Naive B cell (primary cell): ENCODE results near the gene GALNT7. TPM values are rescaled to one million over a fixed set of nuclear protein-coding genes. Genes with fewer than 3 reads are reported as not detected.

ENCODE experiments used
- ATAC-seq, 2 donors: fragments of 150-1000 bp; cut with Tn5 transposase; 2 replicates each; pipeline ENCODE4 v1.10.0; 2021; ENCODE audit warnings: low read depth in 2 of 2, mild to moderate bottlenecking in 2 of 2, moderate library complexity in 2 of 2
- DNase-seq: peaks from one replicate; pipeline ENCODE4 v3.0.0; 2022
- H3K27ac Mint-ChIP-seq, 6 donors: one replicate each; pipeline ENCODE4 v1.8.0; 2020 to 2022; ENCODE audit warnings: mild to moderate bottlenecking in 6 of 6, mixed read lengths in 6 of 6, moderate library complexity in 5 of 6, inconsistent platforms in 2 of 6
- H3K27me3 Mint-ChIP-seq, 3 donors: one replicate each; pipeline ENCODE4 v1.8.0; 2021 to 2022; ENCODE audit warnings: mixed read lengths in 3 of 3, mild to moderate bottlenecking in 1 of 3
- H3K36me3 Mint-ChIP-seq, 2 donors: one replicate each; pipeline ENCODE4 v1.8.0; 2020 to 2022; ENCODE audit warnings: mixed read lengths in 2 of 2, inconsistent platforms in 1 of 2, mild to moderate bottlenecking in 1 of 2
- H3K4me1 Mint-ChIP-seq, 3 donors: one replicate each; pipeline ENCODE4 v1.8.0; 2020 to 2022; ENCODE audit warnings: mixed read lengths in 3 of 3, inconsistent platforms in 1 of 3, mild to moderate bottlenecking in 1 of 3, moderate library complexity in 1 of 3
- H3K4me3 Mint-ChIP-seq, 8 donors: one replicate each; pipeline ENCODE4 v1.8.0; 2020 to 2022; ENCODE audit warnings: mild to moderate bottlenecking in 8 of 8, mixed read lengths in 8 of 8, moderate library complexity in 8 of 8, inconsistent platforms in 2 of 8
- H3K9me3 Mint-ChIP-seq, 7 donors: one replicate each; pipeline ENCODE4 v1.8.0; 2020 to 2022; ENCODE audit warnings: mixed read lengths in 7 of 7, mild to moderate bottlenecking in 5 of 7, inconsistent platforms in 2 of 7, moderate library complexity in 1 of 7
- polyA plus RNA-seq, 6 donors: library from polyadenylated mRNA; unstranded; fragments of 300-500 nt; fragmentation: Illumina TruSeq; gene quantifications; one replicate each; pipeline ENCODE4 v1.2.3, GENCODE V29; 2021; ENCODE audit warnings: low read depth in 6 of 6

Gene GALNT7
- polyA plus RNA-seq, 6 donors from 2014 or later: 2.8 to 12.6 (median 11.9) TPM

- H3K9me3 Mint-ChIP-seq: peaks cover 0 to 6% (median 4%) of the 10 kb centered on the region in 7 donors
- DNase-seq (no peak), ATAC-seq (no peak)
- H3K27ac Mint-ChIP-seq: peak overlapping the region in 1 of 6 donors; percentile 76
- H3K36me3 Mint-ChIP-seq: peaks cover 10 to 13% of the 10 kb centered on the region in 2 donors
- H3K27me3 Mint-ChIP-seq: no peaks in the 10 kb centered on the region
- peaks cover 3 to 14% (median 11%) of the 10 kb centered on the region in 3 donors for H3K4me1 Mint-ChIP-seq
- H3K4me3 Mint-ChIP-seq: no peak overlapping the region
These were observed 101.9 kb downstream of the GALNT7 start for GRCh38 chr4:173270312-173271027.

- DNase-seq (no peak), ATAC-seq (no peak)
- H3K27me3 Mint-ChIP-seq: no peaks in the 10 kb centered on the region
- H3K4me1 Mint-ChIP-seq: peaks cover 3 to 11% (median 6%) of the 10 kb centered on the region in 3 donors
- H3K36me3 Mint-ChIP-seq: peaks cover 10 to 13% of the 10 kb centered on the region in 2 donors
- H3K4me3 Mint-ChIP-seq: no peak overlapping the region
- peaks cover 0 to 6% (median 4%) of the 10 kb centered on the region in 7 donors for H3K9me3 Mint-ChIP-seq
- no peak overlapping the region for H3K27ac Mint-ChIP-seq
These were observed 103.7 kb downstream of the GALNT7 start for GRCh38 chr4:173272314-173272713.

- H3K27ac Mint-ChIP-seq: no peak overlapping the region
- ATAC-seq (no peak), DNase-seq (no peak)
- peaks cover 3 to 11% (median 4%) of the 10 kb centered on the region in 3 donors for H3K4me1 Mint-ChIP-seq
- no peaks in the 10 kb centered on the region for H3K27me3 Mint-ChIP-seq
- H3K36me3 Mint-ChIP-seq: peaks cover 7 to 20% of the 10 kb centered on the region in 2 donors
- no peak overlapping the region for H3K4me3 Mint-ChIP-seq
- H3K9me3 Mint-ChIP-seq: peaks cover 0 to 6% (median 4%) of the 10 kb centered on the region in 7 donors
These were observed 104.4 kb downstream of the GALNT7 start for GRCh38 chr4:173272996-173273395.

- no peak overlapping the region for H3K4me3 Mint-ChIP-seq
- no peaks in the 10 kb centered on the region for H3K27me3 Mint-ChIP-seq
- no peak overlapping the region for H3K27ac Mint-ChIP-seq
- peaks cover 0 to 6% (median 4%) of the 10 kb centered on the region in 7 donors for H3K9me3 Mint-ChIP-seq
- H3K36me3 Mint-ChIP-seq: peaks cover 5 to 29% of the 10 kb centered on the region in 2 donors
- ATAC-seq (no peak), DNase-seq (no peak)
- peaks cover 3 to 12% (median 4%) of the 10 kb centered on the region in 3 donors for H3K4me1 Mint-ChIP-seq
These were observed 105.3 kb downstream of the GALNT7 start for GRCh38 chr4:173273941-173274340.

- H3K9me3 Mint-ChIP-seq: peaks cover 0 to 6% (median 4%) of the 10 kb centered on the region in 7 donors
- no peak overlapping the region for H3K4me3 Mint-ChIP-seq
- no peak overlapping the region for H3K27ac Mint-ChIP-seq
- H3K4me1 Mint-ChIP-seq: peaks cover 0 to 17% (median 3%) of the 10 kb centered on the region in 3 donors
- peaks cover 5 to 33% of the 10 kb centered on the region in 2 donors for H3K36me3 Mint-ChIP-seq
- DNase-seq (no peak), ATAC-seq (no peak)
- H3K27me3 Mint-ChIP-seq: no peaks in the 10 kb centered on the region
These were observed 106.1 kb downstream of the GALNT7 start for GRCh38 chr4:173274744-173275143.

GRCh38 chr4:173275150-173275549 lies 106.5 kb downstream of the GALNT7 start:
- peaks cover 0 to 17% (median 3%) of the 10 kb centered on the region in 3 donors for H3K4me1 Mint-ChIP-seq
- DNase-seq (no peak), ATAC-seq (no peak)
- no peak overlapping the region for H3K4me3 Mint-ChIP-seq
- H3K36me3 Mint-ChIP-seq: peaks cover 5 to 33% of the 10 kb centered on the region in 2 donors
- H3K27ac Mint-ChIP-seq: no peak overlapping the region
- no peaks in the 10 kb centered on the region for H3K27me3 Mint-ChIP-seq
- H3K9me3 Mint-ChIP-seq: peaks cover 0 to 6% (median 4%) of the 10 kb centered on the region in 7 donors

GRCh38 chr4:173277340-173277739 lies 108.7 kb downstream of the GALNT7 start:
- ATAC-seq (no peak), DNase-seq (no peak)
- no peaks in the 10 kb centered on the region for H3K27me3 Mint-ChIP-seq
- H3K9me3 Mint-ChIP-seq: peaks cover 4 to 17% (median 9%) of the 10 kb centered on the region in 7 donors
- H3K27ac Mint-ChIP-seq: no peak overlapping the region
- H3K36me3 Mint-ChIP-seq: peaks cover 11 to 50% of the 10 kb centered on the region in 2 donors
- H3K4me3 Mint-ChIP-seq: no peak overlapping the region
- H3K4me1 Mint-ChIP-seq: peaks cover 10 to 28% (median 20%) of the 10 kb centered on the region in 3 donors

- Mint-ChIP-seq H3K27ac (peak overlapping the region in 1 of 6 donors; percentile 88), H3K4me3 (peak overlapping the region in 1 of 8 donors; percentile 21), H3K4me1 (peaks cover 10 to 28% (median 22%) of the 10 kb centered on the region in 3 donors), H3K9me3 (peaks cover 7 to 46% (median 25%) of the 10 kb centered on the region in 7 donors), H3K27me3 (no peaks in the 10 kb centered on the region), H3K36me3 (peaks cover 15 to 50% of the 10 kb centered on the region in 2 donors)
- DNase-seq (no peak), ATAC-seq (no peak)
These were observed 112.4 kb downstream of the GALNT7 start for GRCh38 chr4:173280998-173281397.

GRCh38 chr4:173281406-173282255 lies 113.0 kb downstream of the GALNT7 start:
- ATAC-seq: no peak
- Mint-ChIP-seq H3K36me3 (peaks cover 15 to 50% of the 10 kb centered on the region in 2 donors), H3K4me1 (peaks cover 10 to 28% (median 19%) of the 10 kb centered on the region in 3 donors), H3K4me3 (peak overlapping the region in 2 of 8 donors; percentile 21 to 40), H3K27me3 (no peaks in the 10 kb centered on the region), H3K9me3 (peaks cover 7 to 52% (median 27%) of the 10 kb centered on the region in 7 donors), H3K27ac (peak overlapping the region in 2 of 6 donors; percentile 6 to 88)
- DNase-seq: no peak

GRCh38 chr4:173282256-173282562 lies 113.6 kb downstream of the GALNT7 start:
- Mint-ChIP-seq H3K36me3 (peaks cover 15 to 50% of the 10 kb centered on the region in 2 donors), H3K4me3 (no peak overlapping the region), H3K27me3 (no peaks in the 10 kb centered on the region), H3K27ac (peak overlapping the region in 1 of 6 donors; percentile 10), H3K9me3 (peaks cover 7 to 58% (median 31%) of the 10 kb centered on the region in 7 donors), H3K4me1 (peaks cover 10 to 26% (median 19%) of the 10 kb centered on the region in 3 donors)
- ATAC-seq (no peak), DNase-seq (no peak)

- Mint-ChIP-seq H3K9me3 (peaks cover 7 to 59% (median 31%) of the 10 kb centered on the region in 7 donors), H3K27me3 (no peaks in the 10 kb centered on the region), H3K4me1 (peaks cover 10 to 22% (median 19%) of the 10 kb centered on the region in 3 donors), H3K27ac (no peak overlapping the region), H3K36me3 (peaks cover 15 to 47% of the 10 kb centered on the region in 2 donors), H3K4me3 (no peak overlapping the region)
- DNase-seq (no peak), ATAC-seq (no peak)
These were observed 114.0 kb downstream of the GALNT7 start for GRCh38 chr4:173282626-173283025.

- H3K4me1 Mint-ChIP-seq: peaks cover 10 to 24% (median 19%) of the 10 kb centered on the region in 3 donors
- peaks cover 15 to 31% of the 10 kb centered on the region in 2 donors for H3K36me3 Mint-ChIP-seq
- DNase-seq: no peak
- no peak for ATAC-seq
- H3K27ac Mint-ChIP-seq: no peak overlapping the region
- H3K9me3 Mint-ChIP-seq: peaks cover 3 to 59% (median 31%) of the 10 kb centered on the region in 7 donors
- H3K4me3 Mint-ChIP-seq: no peak overlapping the region
- no peaks in the 10 kb centered on the region for H3K27me3 Mint-ChIP-seq
These were observed 115.9 kb downstream of the GALNT7 start for GRCh38 chr4:173284463-173284862.

GRCh38 chr4:173287486-173287885 lies 118.9 kb downstream of the GALNT7 start:
- DNase-seq: no peak
- Mint-ChIP-seq H3K9me3 (peaks cover 1 to 45% (median 22%) of the 10 kb centered on the region in 7 donors), H3K4me1 (peaks cover 0 to 13% (median under 1%) of the 10 kb centered on the region in 3 donors), H3K27ac (no peak overlapping the region), H3K27me3 (no peaks in the 10 kb centered on the region), H3K4me3 (no peak overlapping the region), H3K36me3 (peaks cover 9 to 12% of the 10 kb centered on the region in 2 donors)
- ATAC-seq: no peak
